ENCODE data around the gene GUCA2B. TPM values are rescaled to one million over a fixed set of nuclear protein-coding genes. Genes with fewer than 3 reads are reported as not detected.

Gene GUCA2B
- total RNA-seq, 4 donors from 2014 or later, result 116 to 259 (median 223) TPM; not detected in 1

DNA sequence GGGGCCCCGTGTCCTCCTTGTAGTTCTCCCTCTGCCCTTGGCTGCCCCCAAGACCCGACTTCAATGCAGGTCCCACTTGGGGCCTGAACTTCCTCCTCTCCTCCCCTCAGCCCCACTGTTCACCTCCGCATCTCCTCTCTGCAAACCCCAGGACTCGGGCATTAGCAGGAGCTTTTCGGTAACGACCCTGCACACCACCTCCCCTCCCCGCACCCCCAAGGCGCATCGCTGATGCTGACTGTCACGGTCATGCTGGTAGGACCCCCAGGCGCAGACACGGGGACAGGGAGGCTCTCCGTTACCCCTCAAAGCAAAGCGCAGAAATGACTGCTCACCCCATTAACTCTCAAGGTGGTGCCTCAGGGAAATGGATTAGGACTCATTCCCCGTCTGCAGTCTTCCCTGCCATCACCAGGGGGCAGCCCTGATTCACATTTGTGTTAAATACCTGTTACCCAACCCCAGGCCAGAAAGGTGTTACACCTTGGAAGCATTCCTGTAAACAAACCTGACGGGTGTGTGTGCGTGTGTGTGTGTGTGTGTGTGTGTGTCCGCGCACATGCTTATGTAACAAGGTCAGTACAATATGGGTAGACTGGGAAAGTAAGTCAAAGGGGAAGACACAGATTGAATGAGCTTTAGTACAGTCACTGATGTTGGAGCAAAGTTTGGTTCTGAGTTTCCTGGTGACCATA lies 6.4 kb upstream of the GUCA2B start:
- in situ Hi-C loops (cut with MboI; ENCODE audit: low pct_ligation_motif_present in 1 of 4, low pct_unique_long_range_greater_than_20kb in 1 of 4, low sequenced_read_pairs in 3 of 4), result loop anchor here in 1 of 4 donors (25.0 kb wide), 2 partner anchors 584 to 591 kb away; partner anchors contain the start of gene CLDN19
- peaks cover 24% of the 10 kb centered on the region for H3K27me3 ChIP-seq

DNA sequence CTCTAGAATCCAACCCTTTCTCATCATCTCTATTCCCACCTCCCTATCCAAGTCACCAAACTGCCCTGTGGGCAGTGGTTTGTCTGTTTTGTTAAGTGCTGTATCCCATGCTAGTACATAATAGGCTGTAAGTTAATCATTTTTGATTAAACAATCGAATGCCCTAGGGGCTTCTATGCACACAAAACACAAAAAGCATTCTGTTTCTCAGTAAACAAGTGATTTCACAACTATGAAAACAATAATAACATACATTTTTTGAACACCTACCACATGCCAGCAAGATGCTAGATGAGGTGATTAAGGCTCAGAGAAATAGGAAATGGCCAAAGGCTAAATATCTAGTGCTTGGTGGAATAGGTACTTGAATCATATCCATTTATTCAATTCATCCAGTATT lies 5.0 kb upstream of the GUCA2B start:
- H3K27ac ChIP-seq, result no peak overlapping the region
- no peaks in the 10 kb centered on the region for H3K36me3 ChIP-seq
- 72 to 100% methylated on average over 1 of the region's 1 CpG for WGBS, 2 donors (ENCODE audit: low coverage in 1 of 2)
- peaks cover 14% of the 10 kb centered on the region for H3K27me3 ChIP-seq
- DNase-seq, result no peak
- H3K9me3 ChIP-seq, result no peaks in the 10 kb centered on the region
- no peak overlapping the region for H3K4me3 ChIP-seq
- peaks cover 0 to 12% (median under 1%) of the 10 kb centered on the region in 4 donors for H3K4me1 ChIP-seq
- intact Hi-C loops (cut with DNase I; ENCODE audit: low total_unique reads) (no loop called here), in situ Hi-C loops (cut with MboI; ENCODE audit: low pct_ligation_motif_present in 1 of 4, low pct_unique_long_range_greater_than_20kb in 1 of 4, low sequenced_read_pairs in 3 of 4) (loop anchor here in 1 of 4 donors (25.0 kb wide), 2 partner anchors 586 to 589 kb away; partner anchors contain the start of gene CLDN19)
- TF ChIP-seq, protein P1, sequence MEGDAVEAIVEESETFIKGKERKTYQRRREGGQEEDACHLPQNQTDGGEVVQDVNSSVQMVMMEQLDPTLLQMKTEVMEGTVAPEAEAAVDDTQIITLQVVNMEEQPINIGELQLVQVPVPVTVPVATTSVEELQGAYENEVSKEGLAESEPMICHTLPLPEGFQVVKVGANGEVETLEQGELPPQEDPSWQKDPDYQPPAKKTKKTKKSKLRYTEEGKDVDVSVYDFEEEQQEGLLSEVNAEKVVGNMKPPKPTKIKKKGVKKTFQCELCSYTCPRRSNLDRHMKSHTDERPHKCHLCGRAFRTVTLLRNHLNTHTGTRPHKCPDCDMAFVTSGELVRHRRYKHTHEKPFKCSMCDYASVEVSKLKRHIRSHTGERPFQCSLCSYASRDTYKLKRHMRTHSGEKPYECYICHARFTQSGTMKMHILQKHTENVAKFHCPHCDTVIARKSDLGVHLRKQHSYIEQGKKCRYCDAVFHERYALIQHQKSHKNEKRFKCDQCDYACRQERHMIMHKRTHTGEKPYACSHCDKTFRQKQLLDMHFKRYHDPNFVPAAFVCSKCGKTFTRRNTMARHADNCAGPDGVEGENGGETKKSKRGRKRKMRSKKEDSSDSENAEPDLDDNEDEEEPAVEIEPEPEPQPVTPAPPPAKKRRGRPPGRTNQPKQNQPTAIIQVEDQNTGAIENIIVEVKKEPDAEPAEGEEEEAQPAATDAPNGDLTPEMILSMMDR (IDR thresholded peaks at IDR 0.05), result no peak
- TF ChIP-seq POLR2AphosphoS5 (IDR thresholded peaks at IDR 0.05), result no peak
- TF ChIP-seq POLR2A (IDR thresholded peaks at IDR 0.05), result no peak
- no peak for TF ChIP-seq EP300 (IDR thresholded peaks at IDR 0.05; ENCODE audit: low read depth)

More for the DNA sequence above, 6.4 kb upstream of the GUCA2B start:
- Histone ChIP-seq H3K9me3 (no peaks in the 10 kb centered on the region), H3K27ac (no peak overlapping the region), H3K36me3 (no peaks in the 10 kb centered on the region), H3K4me3 (no peak overlapping the region), H3K4me1 (no peaks in the 10 kb centered on the region)
- intact Hi-C loops (cut with DNase I; ENCODE audit: low total_unique reads), result no loop called here
- peak in 2 of 3 donors; percentile 34 to 64 for TF ChIP-seq POLR2AphosphoS5 (IDR thresholded peaks at IDR 0.05)
- TF ChIP-seq, protein P1 (IDR thresholded peaks at IDR 0.05), result peak; percentile 68 to 99 (median 79)
- peak; percentile 32 for TF ChIP-seq EP300 (IDR thresholded peaks at IDR 0.05; ENCODE audit: low read depth)
- TF ChIP-seq POLR2A (IDR thresholded peaks at IDR 0.05), result no peak
- 16% methylated on average over 19 of the region's 19 CpGs; no CpG with 5 or more reads in 1 of the 2 donors for WGBS, 2 donors (ENCODE audit: low coverage in 1 of 2)
- DNase-seq, result peak; percentile 91

DNA sequence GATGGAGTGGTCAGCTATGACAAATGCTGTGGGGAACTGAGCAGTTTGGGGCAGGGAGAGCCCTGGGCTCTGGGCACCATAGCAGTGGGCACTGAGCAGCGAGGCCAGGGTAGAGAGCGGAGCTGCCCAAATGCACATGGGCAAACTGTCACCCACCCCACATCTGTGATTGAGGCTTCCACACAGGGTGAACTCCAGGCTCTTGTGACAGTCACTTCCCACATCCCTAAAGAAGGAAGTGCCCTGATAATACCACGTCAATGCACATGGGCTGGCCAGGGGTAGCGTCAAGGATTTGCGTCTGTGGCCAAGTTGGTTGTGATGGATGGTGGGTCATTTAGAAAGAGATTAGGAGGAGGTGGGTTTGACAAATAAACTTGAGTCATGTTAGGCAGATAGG lies 2.6 kb upstream of the GUCA2B start:
- intact Hi-C loops (cut with DNase I; ENCODE audit: low total_unique reads), result no loop called here
- WGBS, 2 donors (ENCODE audit: low coverage in 1 of 2), result 88% methylated on average over 5 of the region's 5 CpGs; no CpG with 5 or more reads in 1 of the 2 donors

DNA sequence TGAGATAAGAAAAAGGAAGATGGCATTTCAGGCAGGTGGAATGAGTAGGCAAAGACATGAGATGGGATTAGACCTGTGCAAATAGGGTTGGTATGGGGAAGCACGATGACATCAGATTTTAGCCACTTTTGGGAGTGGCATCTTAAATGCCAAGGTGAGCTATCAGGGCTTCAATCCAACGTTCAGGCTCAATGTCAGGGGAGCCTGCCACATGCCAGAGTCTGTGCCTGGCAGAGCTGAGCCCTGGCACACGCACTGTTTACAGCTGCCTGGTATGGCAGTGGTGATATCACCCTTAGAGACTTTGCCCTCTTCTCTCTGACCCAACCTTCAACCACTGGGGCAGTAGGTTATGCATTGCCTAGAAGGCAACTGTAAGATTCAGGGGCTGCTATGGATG lies 1.1 kb upstream of the GUCA2B start:
- no peak overlapping the region for H3K4me3 ChIP-seq
- TF ChIP-seq POLR2A (IDR thresholded peaks at IDR 0.05) (no peak), EP300 (IDR thresholded peaks at IDR 0.05; ENCODE audit: low read depth) (no peak), POLR2AphosphoS5 (IDR thresholded peaks at IDR 0.05) (peak in 1 of 3 donors; percentile 57)
- TF ChIP-seq, protein P1 (IDR thresholded peaks at IDR 0.05), result no peak
- peak; percentile 68 for DNase-seq
- H3K9me3 ChIP-seq, result no peaks in the 10 kb centered on the region
- in situ Hi-C loops (cut with MboI; ENCODE audit: low pct_ligation_motif_present in 1 of 4, low pct_unique_long_range_greater_than_20kb in 1 of 4, low sequenced_read_pairs in 3 of 4), result no loop called here
- H3K27ac ChIP-seq, result peak overlapping the region in 3 of 4 donors; percentile 53 to 63 (median 57)
- no peaks in the 10 kb centered on the region for H3K36me3 ChIP-seq
- intact Hi-C loops (cut with DNase I; ENCODE audit: low total_unique reads), result no loop called here
- H3K4me1 ChIP-seq, result peaks cover 0 to 16% (median 4%) of the 10 kb centered on the region in 4 donors
- no peaks in the 10 kb centered on the region for H3K27me3 ChIP-seq
- WGBS, 2 donors (ENCODE audit: low coverage in 1 of 2), result 44% methylated on average over 3 of the region's 3 CpGs; no CpG with 5 or more reads in 1 of the 2 donors

More for the DNA sequence above, 2.6 kb upstream of the GUCA2B start:
- H3K9me3 ChIP-seq, result no peaks in the 10 kb centered on the region
- peaks cover 0 to 16% (median 4%) of the 10 kb centered on the region in 4 donors for H3K4me1 ChIP-seq
- no peaks in the 10 kb centered on the region for H3K36me3 ChIP-seq
- H3K27ac ChIP-seq, result no peak overlapping the region
- DNase-seq, result no peak
- peaks cover 9% of the 10 kb centered on the region for H3K27me3 ChIP-seq
- in situ Hi-C loops (cut with MboI; ENCODE audit: low pct_ligation_motif_present in 1 of 4, low pct_unique_long_range_greater_than_20kb in 1 of 4, low sequenced_read_pairs in 3 of 4), result no loop called here
- no peak overlapping the region for H3K4me3 ChIP-seq
- TF ChIP-seq POLR2A (IDR thresholded peaks at IDR 0.05) (no peak), POLR2AphosphoS5 (IDR thresholded peaks at IDR 0.05) (no peak), EP300 (IDR thresholded peaks at IDR 0.05; ENCODE audit: low read depth) (no peak)
- TF ChIP-seq, protein P1 (IDR thresholded peaks at IDR 0.05), result no peak

Data from transverse colon (tissue), 4 donors.